Activated naive CD4-positive, alpha-beta T cell treated with anti-CD3 and anti-CD28 coated beads, Interleukin-2, amount 10 ng/mL, durations not matched to agents 7 days and 5 days (primary cell): Measurements from ENCODE around the gene SEBOX.

ENCODE experiments used
- CTCF ChIA-PET: fragments of 350-600 bp; sonication (Branson Sonifier 250); formaldehyde crosslinking; loops from one replicate; lab custom pipeline; 2021; ENCODE audit warnings: antibody characterized with exemption; lab: Charles Lee
- DNase-seq: peaks from one replicate; pipeline ENCODE4 v3.0.0-alpha.2; 2020
- H3K27ac Mint-ChIP-seq: one replicate; pipeline ENCODE4 v1.8.0; 2021; ENCODE audit warnings: mild to moderate bottlenecking, moderate library complexity, mixed read lengths
- H3K27me3 Mint-ChIP-seq: one replicate; pipeline ENCODE4 v1.8.0; 2021; ENCODE audit warnings: mild to moderate bottlenecking, mixed read lengths
- H3K36me3 Mint-ChIP-seq: one replicate; pipeline ENCODE4 v1.8.0; 2021; ENCODE audit warnings: mixed read lengths
- H3K4me1 Mint-ChIP-seq: one replicate; pipeline ENCODE4 v1.8.0; 2021; ENCODE audit warnings: mixed read lengths
- H3K4me3 Mint-ChIP-seq: one replicate; pipeline ENCODE4 v1.8.0; 2021; ENCODE audit warnings: mild to moderate bottlenecking, moderate library complexity, mixed read lengths
- H3K9me3 Mint-ChIP-seq: one replicate; pipeline ENCODE4 v1.8.0; 2021; ENCODE audit warnings: mixed read lengths

The SEBOX gene

DNA sequence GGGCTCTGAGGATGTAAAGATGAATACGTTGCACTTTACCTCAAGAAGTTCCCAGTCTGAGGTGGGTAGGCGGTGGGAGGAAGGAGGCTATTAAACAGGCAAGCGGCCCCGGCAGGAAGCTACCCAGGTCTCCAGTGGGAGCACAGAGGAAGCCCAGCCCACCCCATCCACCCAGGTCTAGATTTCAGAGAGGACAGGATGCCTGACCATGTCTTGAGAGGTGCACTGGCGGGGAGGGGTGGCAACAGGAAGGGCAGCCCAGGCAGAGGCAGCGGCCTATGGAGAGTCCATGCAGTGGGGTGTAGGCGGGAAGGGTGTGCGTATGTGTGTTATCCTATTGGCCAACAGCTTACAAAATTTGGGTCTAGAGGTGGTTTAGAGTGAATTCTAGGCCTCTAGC, 20.4 kb upstream of the SEBOX start:
- H3K4me3 Mint-ChIP-seq = peak overlapping the region; percentile 79
- H3K27ac Mint-ChIP-seq = peak overlapping the region; percentile 72
- CTCF ChIA-PET = interaction anchor here (0.6 to 1.9 kb wide), 3 partner anchors 10 to 136 kb away, joined by 3 to 6 read pairs (median 4); no protein-coding TSS in a partner anchor
- peaks cover 17% of the 10 kb centered on the region for H3K36me3 Mint-ChIP-seq
- peaks cover 27% of the 10 kb centered on the region for H3K4me1 Mint-ChIP-seq
- peaks cover 27% of the 10 kb centered on the region for H3K27me3 Mint-ChIP-seq
- DNase-seq = peak; percentile 37
- no peaks in the 10 kb centered on the region for H3K9me3 Mint-ChIP-seq

DNA sequence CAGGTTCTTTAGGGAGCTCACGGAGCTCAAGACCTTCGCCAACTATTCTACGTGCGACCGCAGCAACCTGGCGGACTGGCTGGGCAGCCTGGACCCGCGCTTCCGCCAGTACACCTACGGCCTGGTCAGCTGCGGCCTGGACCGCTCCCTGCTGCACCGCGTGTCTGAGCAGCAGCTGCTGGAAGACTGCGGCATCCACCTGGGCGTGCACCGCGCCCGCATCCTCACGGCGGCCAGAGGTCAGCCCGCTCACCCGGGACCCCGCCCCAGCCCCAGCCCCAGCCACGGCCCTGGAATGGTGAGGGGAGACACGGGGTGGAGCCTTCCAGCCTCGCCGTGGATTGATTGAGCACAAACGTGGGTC, 20.0 kb upstream of the SEBOX start:
- CTCF ChIA-PET = interaction anchor here (0.6 to 1.1 kb wide), 2 partner anchors 31 to 136 kb away, joined by 3 to 4 read pairs; no protein-coding TSS in a partner anchor
- peak; percentile 38 for DNase-seq
- Mint-ChIP-seq H3K4me1 (peaks cover 27% of the 10 kb centered on the region), H3K27ac (peak overlapping the region; percentile 77), H3K27me3 (peaks cover 29% of the 10 kb centered on the region), H3K36me3 (peaks cover 13% of the 10 kb centered on the region), H3K9me3 (no peaks in the 10 kb centered on the region), H3K4me3 (peak overlapping the region; percentile 79)

DNA sequence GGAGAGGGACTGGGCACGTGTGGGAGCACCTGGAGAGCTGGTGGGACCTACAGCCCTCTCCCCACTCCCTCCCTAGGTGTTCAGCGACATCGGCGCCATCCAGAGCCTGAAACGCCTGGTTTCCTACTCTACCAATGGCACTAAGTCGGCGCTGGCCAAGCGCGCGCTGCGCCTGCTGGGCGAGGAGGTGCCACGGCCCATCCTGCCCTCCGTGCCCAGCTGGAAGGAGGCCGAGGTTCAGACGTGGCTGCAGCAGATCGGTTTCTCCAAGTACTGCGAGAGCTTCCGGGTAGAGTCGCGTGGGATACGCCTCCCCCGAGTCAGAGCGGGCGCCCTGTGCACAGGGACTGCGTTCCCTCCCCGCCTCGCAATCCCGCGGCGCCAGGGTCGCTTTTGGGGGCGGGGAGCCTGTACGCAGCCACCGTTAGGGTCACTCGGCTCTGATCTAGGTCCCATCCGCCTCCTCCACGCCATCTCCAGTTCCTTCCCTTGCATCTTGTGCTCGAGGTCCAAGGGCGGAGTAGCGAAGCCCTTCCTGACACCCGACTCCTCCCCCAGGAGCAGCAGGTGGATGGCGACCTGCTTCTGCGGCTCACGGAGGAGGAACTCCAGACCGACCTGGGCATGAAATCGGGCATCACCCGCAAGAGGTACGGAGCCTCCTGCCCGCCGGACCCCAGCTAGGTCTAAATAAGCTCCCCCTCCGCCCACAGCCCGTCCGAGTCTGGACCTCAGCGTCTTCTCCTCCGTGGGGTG, 19.5 kb upstream of the SEBOX start:
- H3K4me1 Mint-ChIP-seq = peaks cover 27% of the 10 kb centered on the region
- peak overlapping the region; percentile 79 for H3K4me3 Mint-ChIP-seq
- H3K36me3 Mint-ChIP-seq = peaks cover 11% of the 10 kb centered on the region
- peak; percentile 86 for DNase-seq
- H3K9me3 Mint-ChIP-seq = no peaks in the 10 kb centered on the region
- H3K27me3 Mint-ChIP-seq = peaks cover 29% of the 10 kb centered on the region
- CTCF ChIA-PET = interaction anchor here (0.6 to 1.1 kb wide), 2 partner anchors 32 to 137 kb away, joined by 3 to 4 read pairs; no protein-coding TSS in a partner anchor
- H3K27ac Mint-ChIP-seq = peak overlapping the region; percentile 77

DNA sequence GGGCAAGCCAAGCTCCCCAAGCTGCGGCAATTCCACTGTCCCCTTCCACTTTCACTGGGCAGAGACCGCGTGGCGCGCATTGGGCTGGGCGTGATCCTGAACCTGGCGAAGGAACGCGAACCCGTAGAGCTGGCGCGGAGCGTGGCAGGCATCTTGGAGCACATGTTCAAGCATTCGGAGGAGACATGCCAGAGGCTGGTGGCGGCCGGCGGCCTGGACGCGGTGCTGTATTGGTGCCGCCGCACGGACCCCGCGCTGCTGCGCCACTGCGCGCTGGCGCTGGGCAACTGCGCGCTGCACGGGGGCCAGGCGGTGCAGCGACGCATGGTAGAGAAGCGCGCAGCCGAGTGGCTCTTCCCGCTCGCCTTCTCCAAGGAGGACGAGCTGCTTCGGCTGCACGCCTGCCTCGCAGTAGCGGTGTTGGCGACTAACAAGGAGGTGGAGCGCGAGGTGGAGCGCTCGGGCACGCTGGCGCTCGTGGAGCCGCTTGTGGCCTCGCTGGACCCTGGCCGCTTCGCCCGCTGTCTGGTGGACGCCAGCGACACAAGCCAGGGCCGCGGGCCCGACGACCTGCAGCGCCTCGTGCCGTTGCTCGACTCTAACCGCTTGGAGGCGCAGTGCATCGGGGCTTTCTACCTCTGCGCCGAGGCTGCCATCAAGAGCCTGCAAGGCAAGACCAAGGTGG, 16.3 kb upstream of the SEBOX start:
- H3K4me1 Mint-ChIP-seq = peaks cover 27% of the 10 kb centered on the region
- H3K27ac Mint-ChIP-seq = no peak overlapping the region
- DNase-seq = peak; percentile 51
- peaks cover 29% of the 10 kb centered on the region for H3K27me3 Mint-ChIP-seq
- CTCF ChIA-PET = interaction anchor here (0.7 to 4.5 kb wide), 4 partner anchors 26 to 41 kb away, joined by 3 to 22 read pairs (median 3); no protein-coding TSS in a partner anchor
- no peak overlapping the region for H3K4me3 Mint-ChIP-seq
- H3K36me3 Mint-ChIP-seq = no peaks in the 10 kb centered on the region
- H3K9me3 Mint-ChIP-seq = no peaks in the 10 kb centered on the region

DNA sequence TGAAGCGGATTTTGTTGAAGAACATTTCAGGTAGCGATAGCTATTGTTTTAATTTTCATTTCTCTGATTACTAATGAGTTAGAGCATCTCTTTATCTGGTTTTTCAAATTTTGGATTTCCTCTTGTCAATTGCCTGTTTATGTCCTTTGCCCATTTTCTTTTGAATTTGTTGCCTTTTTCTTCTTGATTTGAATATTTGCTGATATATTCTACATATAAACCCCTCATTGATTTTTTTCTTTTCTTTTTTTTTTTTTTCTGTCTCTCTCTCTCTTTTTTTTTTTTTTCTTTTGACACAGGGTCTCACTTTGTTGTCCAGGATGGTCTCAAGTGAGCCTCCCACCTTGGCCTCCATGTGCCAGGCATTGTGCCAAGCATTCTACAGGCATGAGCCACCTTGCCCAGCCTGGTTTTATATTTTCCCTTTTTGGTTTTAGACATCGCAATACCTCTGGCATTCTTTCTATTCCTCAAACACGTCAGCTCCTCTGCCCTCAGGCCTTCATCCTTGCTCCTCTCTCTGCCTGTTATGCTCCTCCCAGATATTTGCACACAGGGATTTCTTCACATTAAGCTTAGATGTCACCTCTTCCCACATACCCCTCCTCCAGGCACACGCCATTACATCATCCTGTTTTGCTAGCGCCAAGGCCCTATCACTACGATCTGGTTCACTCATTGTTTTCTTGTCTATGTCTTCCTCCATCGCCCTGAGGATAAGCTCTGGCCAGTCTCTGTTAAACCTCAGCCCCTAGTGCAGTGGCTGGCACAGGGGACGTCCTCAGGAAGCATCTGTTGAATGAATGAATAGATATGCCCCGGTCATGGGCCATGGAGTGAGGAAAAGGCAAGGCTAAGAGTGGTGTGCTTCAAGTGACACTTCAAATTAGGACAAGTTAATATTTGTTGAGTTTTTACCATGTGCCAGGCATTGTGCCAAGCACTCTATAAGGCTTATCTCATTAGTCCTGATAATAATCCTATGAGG, 15.1 kb upstream of the SEBOX start:
- Mint-ChIP-seq H3K4me1 (peaks cover 17% of the 10 kb centered on the region), H3K9me3 (no peaks in the 10 kb centered on the region), H3K36me3 (no peaks in the 10 kb centered on the region), H3K27me3 (peaks cover 29% of the 10 kb centered on the region), H3K4me3 (no peak overlapping the region), H3K27ac (no peak overlapping the region)
- DNase-seq = no peak
- CTCF ChIA-PET = interaction anchor here (0.9 to 4.5 kb wide), 2 partner anchors 37 to 43 kb away, joined by 3 to 22 read pairs; no protein-coding TSS in a partner anchor

DNA sequence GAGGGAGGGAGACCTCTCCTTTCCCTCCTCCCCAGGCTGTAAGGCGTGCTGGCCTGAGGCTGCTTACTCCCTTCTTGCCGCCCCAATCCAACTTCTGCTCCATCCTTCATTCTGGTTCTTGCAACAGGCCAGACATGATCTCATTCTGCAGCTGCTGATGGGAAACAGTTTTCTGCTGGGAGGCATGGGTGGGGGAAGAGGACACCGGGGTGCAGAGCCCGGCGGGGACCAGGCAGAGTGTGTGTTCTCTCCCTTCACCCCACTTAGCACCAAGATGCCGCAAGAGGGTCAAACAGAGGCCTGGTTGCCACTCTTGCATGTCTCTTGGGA, 7.9 kb upstream of the SEBOX start:
- Mint-ChIP-seq H3K36me3 (no peaks in the 10 kb centered on the region), H3K27me3 (peaks cover 5% of the 10 kb centered on the region), H3K4me1 (peaks cover 29% of the 10 kb centered on the region), H3K27ac (no peak overlapping the region), H3K4me3 (peak overlapping the region; percentile 68), H3K9me3 (no peaks in the 10 kb centered on the region)
- no peak for DNase-seq
- CTCF ChIA-PET = no interaction called here

DNA sequence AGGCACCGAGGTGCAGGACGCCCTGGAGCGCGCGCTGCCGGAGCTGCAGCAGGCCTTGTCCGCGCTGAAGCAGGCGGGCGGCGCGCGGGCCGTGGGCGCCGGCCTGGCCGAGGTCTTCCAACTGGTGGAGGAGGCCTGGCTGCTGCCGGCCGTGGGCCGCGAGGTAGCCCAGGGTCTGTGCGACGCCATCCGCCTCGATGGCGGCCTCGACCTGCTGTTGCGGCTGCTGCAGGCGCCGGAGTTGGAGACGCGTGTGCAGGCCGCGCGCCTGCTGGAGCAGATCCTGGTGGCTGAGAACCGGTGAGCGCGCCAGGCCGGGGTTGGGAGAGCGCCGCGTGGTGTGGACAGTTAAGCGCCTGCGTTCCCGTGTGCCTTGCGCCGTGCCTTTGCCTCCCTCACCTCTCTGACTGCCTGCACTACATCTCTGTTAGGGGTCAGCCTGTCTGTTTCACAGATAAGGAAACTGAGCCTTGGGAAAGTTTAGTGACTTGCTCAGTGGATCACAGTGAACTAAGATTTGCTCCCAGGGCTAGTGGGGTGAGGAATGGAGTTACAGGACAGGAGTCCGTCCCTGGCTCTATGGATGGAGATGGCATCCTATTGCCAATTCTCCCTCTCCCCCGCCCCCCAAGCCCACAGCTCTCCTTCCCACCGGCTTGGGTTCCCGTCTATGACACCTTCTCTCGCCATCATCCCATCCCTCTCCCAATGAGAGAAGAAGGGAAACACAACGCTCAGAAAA, 7.4 kb upstream of the SEBOX start:
- peak overlapping the region; percentile 68 for H3K4me3 Mint-ChIP-seq
- DNase-seq = peak; percentile 46
- H3K9me3 Mint-ChIP-seq = no peaks in the 10 kb centered on the region
- no peak overlapping the region for H3K27ac Mint-ChIP-seq
- H3K27me3 Mint-ChIP-seq = peaks cover 5% of the 10 kb centered on the region
- H3K4me1 Mint-ChIP-seq = peaks cover 29% of the 10 kb centered on the region
- no peaks in the 10 kb centered on the region for H3K36me3 Mint-ChIP-seq
- CTCF ChIA-PET = no interaction called here

DNA sequence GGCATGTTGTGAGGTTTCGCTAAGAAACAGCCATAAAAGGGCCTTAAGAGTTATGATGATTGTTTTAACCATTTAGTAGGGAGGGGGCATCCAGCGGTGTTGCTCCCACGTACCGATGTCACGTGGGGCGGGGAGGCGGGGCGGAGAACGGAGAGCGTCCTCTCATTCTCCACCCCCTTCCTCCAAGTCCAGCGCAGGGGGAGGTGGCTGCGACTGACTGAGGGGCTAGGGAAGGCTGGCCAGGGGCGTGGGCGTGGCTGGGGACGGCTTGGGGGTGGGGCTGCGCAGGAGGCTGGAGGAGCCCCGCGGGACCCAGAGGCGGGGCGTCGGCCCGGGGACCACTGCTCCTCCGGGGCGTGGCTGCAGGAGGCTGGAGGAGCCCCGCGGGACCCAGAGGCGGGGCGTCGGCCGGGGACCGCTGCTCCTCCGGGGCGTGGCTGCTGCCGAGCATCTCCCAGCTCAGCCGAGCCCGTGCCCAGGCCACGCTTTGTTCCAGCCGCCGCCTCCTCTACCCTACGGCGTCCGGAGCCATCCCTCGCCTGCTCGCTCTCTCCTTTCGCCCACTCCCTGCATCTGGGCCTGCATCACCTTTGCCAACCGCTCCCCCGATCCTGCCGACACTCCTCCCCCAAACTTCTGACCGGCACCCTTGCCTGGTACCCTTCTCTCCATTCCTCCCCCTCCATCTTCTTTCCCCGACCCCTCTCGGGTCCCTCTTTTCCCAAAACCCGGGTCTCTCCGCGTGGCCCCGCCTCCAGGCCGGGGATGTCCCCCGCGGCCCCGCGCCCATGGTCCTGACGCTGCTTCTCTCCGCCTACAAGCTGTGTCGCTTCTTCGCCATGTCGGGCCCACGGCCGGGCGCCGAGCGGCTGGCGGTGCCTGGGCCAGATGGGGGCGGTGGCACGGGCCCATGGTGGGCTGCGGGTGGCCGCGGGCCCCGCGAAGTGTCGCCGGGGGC, 6.5 kb upstream of the SEBOX start, which contains the start of gene SARM1:
SARM1 (plus strand) TSS at position 450 of the 958 bp plus-strand sequence; CDS start at position 789, 339 bp downstream.
- Mint-ChIP-seq H3K4me1 (peaks cover 29% of the 10 kb centered on the region), H3K27ac (peak within 1 kb of the TSS; percentile 81), H3K36me3 (no peaks in the 10 kb centered on the region), H3K27me3 (peaks cover 5% of the 10 kb centered on the region), H3K4me3 (peak within 1 kb of the TSS; percentile 87), H3K9me3 (no peaks in the 10 kb centered on the region)
- CTCF ChIA-PET = no interaction called here
- DNase-seq = peak; percentile 90

DNA sequence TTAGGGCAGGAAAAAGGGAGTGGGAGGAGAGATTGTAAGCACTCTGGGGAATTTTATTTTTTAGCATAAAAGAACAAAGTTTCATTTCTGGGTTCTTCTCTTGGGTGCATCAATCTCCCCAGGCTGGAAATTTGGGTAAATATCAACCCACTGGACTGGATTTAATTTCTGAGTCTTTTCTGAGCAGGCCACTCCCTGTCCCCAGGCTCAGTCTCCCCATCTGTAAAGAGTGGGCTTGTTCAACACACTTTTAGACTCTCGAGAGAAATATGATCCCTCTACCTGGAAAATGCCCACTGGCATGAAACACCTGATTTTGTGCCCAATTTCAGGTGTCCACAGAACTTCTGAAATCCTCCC, 5.7 kb upstream of the SEBOX start:
- DNase-seq = no peak
- H3K9me3 Mint-ChIP-seq = no peaks in the 10 kb centered on the region
- no peak overlapping the region for H3K27ac Mint-ChIP-seq
- peak overlapping the region; percentile 87 for H3K4me3 Mint-ChIP-seq
- no peaks in the 10 kb centered on the region for H3K36me3 Mint-ChIP-seq
- H3K4me1 Mint-ChIP-seq = peaks cover 29% of the 10 kb centered on the region
- CTCF ChIA-PET = no interaction called here
- peaks cover 5% of the 10 kb centered on the region for H3K27me3 Mint-ChIP-seq

DNA sequence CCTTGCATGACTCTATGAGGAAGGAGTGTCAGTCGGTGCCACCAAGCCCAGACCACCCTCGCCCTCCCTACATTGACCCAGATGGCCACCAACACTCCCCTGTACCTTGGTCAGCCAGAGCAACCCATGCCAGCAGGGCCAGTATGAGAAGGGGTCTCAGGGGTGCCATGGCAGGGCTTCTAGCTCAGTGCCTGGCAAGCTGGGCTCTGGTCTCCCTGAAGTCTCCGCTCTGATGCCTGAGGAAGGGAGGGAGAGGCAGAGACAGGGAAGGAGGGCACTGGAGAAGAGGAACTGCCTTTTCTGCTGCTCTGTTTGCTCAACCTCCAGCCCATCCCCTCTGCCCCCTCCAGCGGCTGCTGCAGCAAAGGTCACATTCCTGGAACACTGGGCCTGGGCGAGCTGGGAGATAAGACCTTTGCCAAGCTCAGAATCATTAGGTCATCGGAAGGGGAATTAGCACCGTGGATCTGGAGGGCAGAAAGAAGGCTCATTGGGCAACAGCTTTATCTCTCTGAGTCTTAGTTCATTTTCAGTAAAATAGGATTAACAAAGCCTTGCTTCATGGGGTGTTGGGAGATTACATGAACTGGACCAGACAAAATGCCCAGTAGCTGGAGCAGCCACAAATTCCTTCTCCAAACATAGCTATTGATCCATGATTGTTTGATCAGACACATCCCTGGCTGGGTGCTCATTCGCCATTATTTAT, 5.2 kb upstream of the SEBOX start, which contains the start of gene VTN:
VTN (minus strand) TSS at position 273 of the 709 bp plus-strand sequence; CDS start at position 169, 104 bp downstream.
- no peaks in the 10 kb centered on the region for H3K36me3 Mint-ChIP-seq
- H3K9me3 Mint-ChIP-seq = no peaks in the 10 kb centered on the region
- peak within 1 kb of the TSS; percentile 81 for H3K27ac Mint-ChIP-seq
- H3K4me3 Mint-ChIP-seq = peak within 1 kb of the TSS; percentile 87
- peaks cover 29% of the 10 kb centered on the region for H3K4me1 Mint-ChIP-seq
- no peak for DNase-seq
- peaks cover 5% of the 10 kb centered on the region for H3K27me3 Mint-ChIP-seq
- CTCF ChIA-PET = no interaction called here

DNA sequence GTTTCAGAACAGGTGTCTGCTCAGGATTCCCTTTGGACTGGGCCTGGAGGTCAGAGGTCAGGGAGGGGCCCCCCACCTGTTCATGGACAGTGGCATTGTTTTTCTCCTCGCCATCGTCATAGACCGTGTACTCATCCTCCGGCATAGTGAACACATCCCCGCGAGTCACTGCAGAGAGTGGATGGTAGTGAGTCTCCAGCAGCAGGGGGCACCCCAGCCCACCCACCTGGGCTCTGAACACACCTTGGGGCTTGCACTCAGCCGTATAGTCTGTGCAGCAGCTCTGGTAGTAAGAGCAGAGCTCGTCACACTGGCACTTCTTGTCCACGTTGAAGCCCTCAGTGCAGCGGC, 4.7 kb upstream of the SEBOX start:
- no peak overlapping the region for H3K27ac Mint-ChIP-seq
- no peaks in the 10 kb centered on the region for H3K9me3 Mint-ChIP-seq

More for the DNA sequence above, 4.7 kb upstream of the SEBOX start:
- no peaks in the 10 kb centered on the region for H3K36me3 Mint-ChIP-seq
- no peak overlapping the region for H3K4me3 Mint-ChIP-seq
- H3K4me1 Mint-ChIP-seq = peaks cover 29% of the 10 kb centered on the region
- no peak for DNase-seq
- peaks cover 5% of the 10 kb centered on the region for H3K27me3 Mint-ChIP-seq
- CTCF ChIA-PET = no interaction called here
